ENCODE data around the gene ERBB4.

GRCh38 chr2:212242724-212243123, 295.9 kb downstream of the ERBB4 start:
- TF ChIP-seq CTCF (conservative IDR thresholded peaks at IDR 0.05; ENCODE audit: low read depth, low read length) (no peak), EZH2 (IDR thresholded peaks at IDR 0.05; ENCODE audit: borderline replicate concordance, low read depth, low read length, poor library complexity, severe bottlenecking) (no peak)
